A549 (cell line): ENCODE results near the gene R3HDM2. TPM values are rescaled to one million over a fixed set of nuclear protein-coding genes. Genes with fewer than 3 reads are reported as not detected.

Experiments
- ATAC-seq, 2 experiments: fragments of 200-7000 bp in 1 of 2; fragments of >200 bp in 1 of 2; cut with Nextera tagmentation in 1 of 2; cut with Tn5 transposase in 1 of 2; 3 replicates each; pipeline versions ENCODE4 v1.8.0 to v1.9.1; 2018 to 2020; ENCODE audit warnings: mild to moderate bottlenecking in 1 of 2, moderate library complexity in 1 of 2
- CTCF ChIA-PET: fragments of 300-600 bp; sonication (Branson Sonifier 250); formaldehyde crosslinking; extraction: SDS; loops from one replicate; lab custom pipeline; 2021; ENCODE audit warnings: antibody characterized with exemption, inconsistent platforms; lab: Yijun Ruan, JAX
- POLR2A ChIA-PET: fragments of 350-600 bp; formaldehyde crosslinking; extraction: SDS; loops from one replicate; lab custom pipeline; 2021; ENCODE audit warnings: antibody characterized with exemption, inconsistent platforms; lab: Yijun Ruan, JAX
- DNase-seq, 2 experiments: peaks; one replicate each; pipeline versions ENCODE4 v3.0.0 to v3.0.0-alpha.2; 2011 to 2016; ENCODE audit warnings: low read depth in 1 of 2, low spot score in 1 of 2
- FAIRE-seq: peaks from 2 replicates; lab custom pipeline; 2011; peaks lifted over from hg19 to GRCh38; lab: Jason Lieb, UNC
- H3K27ac ChIP-seq, 2 experiments: fragments of >200 bp; sonication (Bioruptor Twin); formaldehyde crosslinking; 3 replicates each; pipeline ENCODE4 v1.5.1; 2016 to 2017
- H3K4me1 ChIP-seq: fragments of >200 bp; sonication (Bioruptor Twin); formaldehyde crosslinking; 3 replicates; pipeline ENCODE4 v1.6.1; 2016
- H3K4me2 ChIP-seq: fragments of >200 bp; sonication (Bioruptor Twin); formaldehyde crosslinking; 3 replicates; pipeline ENCODE4 v1.6.1; 2016
- H3K4me3 ChIP-seq: fragments of >200 bp; sonication (Bioruptor Twin); formaldehyde crosslinking; 3 replicates; pipeline ENCODE4 v1.5.1; 2016
- H3K9me3 ChIP-seq: fragments of >200 bp; sonication (Bioruptor Twin); formaldehyde crosslinking; 3 replicates; pipeline ENCODE4 v1.6.1; 2016
- BHLHE40 ChIP-seq: IDR thresholded peaks from 2 replicates; pipeline ENCODE4 v1.6.1; 2012; ENCODE audit warnings: low read depth, low read length, inconsistent platforms
- CEBPB ChIP-seq, 2 experiments: fragments of >200 bp in 1 of 2; sonication (Bioruptor Twin) in 1 of 2; formaldehyde crosslinking in 1 of 2; IDR thresholded peaks; 2 replicates each; pipeline ENCODE4 v1.6.1; 2012 to 2016
- CHD4 ChIP-seq: fragments of 200-600 bp; sonication (generic); IDR thresholded peaks from 2 replicates; pipeline ENCODE4 v1.6.1; 2016; ENCODE audit warnings: antibody characterized with exemption, mild to moderate bottlenecking, borderline replicate concordance
- ESRRA ChIP-seq: fragments of 150-350 bp; IDR thresholded peaks from 2 replicates; pipeline ENCODE4 v1.6.1; 2014; ENCODE audit warnings: mild to moderate bottlenecking, low read length, borderline replicate concordance
- FOXS1 ChIP-seq: fragments of 250-450 bp; sonication (Bioruptor Pico); IDR thresholded peaks from 2 replicates; pipeline ENCODE4 v1.5.0; 2020; ENCODE audit warnings: mild to moderate bottlenecking, moderate library complexity
- HDAC2 ChIP-seq: fragments of 200-600 bp; sonication (generic); IDR thresholded peaks from 2 replicates; pipeline ENCODE4 v1.6.1; 2016
- HEYL ChIP-seq: fragments of 250-450 bp; sonication (Bioruptor Pico); IDR thresholded peaks from 2 replicates; pipeline ENCODE4 v1.8.0; 2021; ENCODE audit warnings: mild to moderate bottlenecking, moderate library complexity
- HOXA7 ChIP-seq: fragments of 250-450 bp; sonication (Bioruptor Pico); IDR thresholded peaks from 2 replicates; pipeline ENCODE4 v1.5.0; 2020; ENCODE audit warnings: mild to moderate bottlenecking, moderate library complexity
- HOXB13 ChIP-seq: fragments of 250-450 bp; sonication (Bioruptor Pico); IDR thresholded peaks from 2 replicates; pipeline ENCODE4 v1.5.0; 2020; ENCODE audit warnings: low read depth, mild to moderate bottlenecking, moderate library complexity
- HOXB5 ChIP-seq: fragments of 250-450 bp; sonication (Bioruptor Pico); IDR thresholded peaks from 2 replicates; pipeline ENCODE4 v1.5.0; 2020; ENCODE audit warnings: mild to moderate bottlenecking, moderate library complexity
- JUNB ChIP-seq: fragments of >200 bp; sonication (Bioruptor Twin); formaldehyde crosslinking; IDR thresholded peaks from 2 replicates; pipeline ENCODE4 v1.6.1; 2016
- MAFK ChIP-seq: fragments of 450-650 bp; IDR thresholded peaks from 2 replicates; pipeline ENCODE4 v1.6.1; 2014; ENCODE audit not compliant: partially characterized antibody
- MAZ ChIP-seq: fragments of 150-350 bp; IDR thresholded peaks from 2 replicates; pipeline ENCODE4 v1.6.1; 2014; ENCODE audit warnings: antibody characterized with exemption, low read depth, low read length, borderline replicate concordance
- NPAS2 ChIP-seq: fragments of 250-450 bp; sonication (Bioruptor Pico); IDR thresholded peaks from 2 replicates; pipeline ENCODE4 v1.8.0; 2022; ENCODE audit warnings: mild to moderate bottlenecking, moderate library complexity, borderline replicate concordance
- POLR2A ChIP-seq: IDR thresholded peaks from 2 replicates; pipeline ENCODE4 v1.6.1; 2012; ENCODE audit warnings: mild to moderate bottlenecking, low read length
- RARB ChIP-seq: fragments of 250-450 bp; sonication (Bioruptor Pico); IDR thresholded peaks from 2 replicates; pipeline ENCODE4 v1.8.0; 2021; ENCODE audit warnings: mild to moderate bottlenecking, moderate library complexity
- RCOR1 ChIP-seq: fragments of 150-350 bp; IDR thresholded peaks from 2 replicates; pipeline ENCODE4 v1.6.1; 2014; ENCODE audit warnings: antibody characterized with exemption, low read length, low read depth
- RFX5 ChIP-seq: fragments of 450-650 bp; IDR thresholded peaks from 2 replicates; pipeline ENCODE4 v1.7.1; 2014; ENCODE audit warnings: antibody characterized with exemption, mild to moderate bottlenecking, moderate library complexity
- RNF2 ChIP-seq: fragments of 200-600 bp; sonication (generic); IDR thresholded peaks from 2 replicates; pipeline ENCODE4 v1.6.1; 2016; ENCODE audit warnings: low read depth, mild to moderate bottlenecking, antibody characterized with exemption, moderate library complexity, borderline replicate concordance
- TFCP2L1 ChIP-seq: fragments of 250-450 bp; sonication (Bioruptor Pico); IDR thresholded peaks from 2 replicates; pipeline ENCODE4 v1.5.0; 2021; ENCODE audit warnings: mild to moderate bottlenecking
- TP53 ChIP-seq: fragments of 250-450 bp; sonication (Bioruptor Pico); IDR thresholded peaks from 2 replicates; pipeline ENCODE4 v1.5.0; 2021; ENCODE audit warnings: mild to moderate bottlenecking, moderate library complexity
- ZC3H11A ChIP-seq: fragments of 450-650 bp; IDR thresholded peaks from 2 replicates; pipeline ENCODE4 v1.6.1; 2014; ENCODE audit warnings: antibody characterized with exemption, mild to moderate bottlenecking
- ZFP36 ChIP-seq: fragments of 450-650 bp; IDR thresholded peaks from 2 replicates; pipeline ENCODE4 v1.6.1; 2014; ENCODE audit warnings: borderline replicate concordance; ENCODE audit not compliant: partially characterized antibody
- ZNF302 ChIP-seq: fragments of 250-450 bp; sonication (Bioruptor Pico); IDR thresholded peaks from 2 replicates; pipeline ENCODE4 v1.9.0; 2021; ENCODE audit warnings: inconsistent platforms, mild to moderate bottlenecking, moderate library complexity
- ZSCAN20 ChIP-seq: fragments of 250-450 bp; sonication (Bioruptor Pico); IDR thresholded peaks from 2 replicates; pipeline ENCODE4 v1.8.0; 2022; ENCODE audit warnings: mild to moderate bottlenecking, moderate library complexity
- WGBS: methylation state at CpG from one replicate; pipeline ENCODE4 v1.1.6; 2017; ENCODE audit errors: missing lambda C conversion rate; 5-methylcytosine and 5-hydroxymethylcytosine counted together
- polyA plus RNA-seq, 4 experiments: library from polyadenylated mRNA; depleted of rRNA in 3 of 4; stranded (reverse); fragments of >200 nt; fragmentation: RNase III in 1 of 4; extraction: RNeasy Plus Mini Kit Qiagen cat#74134 plus additional on column Dnase treatment in 1 of 4; gene quantifications; 2 replicates in 3 of 4; 3 replicates in 1 of 4; pipeline ENCODE4 v1.2.3, GENCODE V29; 2011 to 2017
- TF ChIP-seq, protein P1 (sequence below): fragments of >200 bp; sonication (Bioruptor Twin); formaldehyde crosslinking; IDR thresholded peaks from 3 replicates; pipeline ENCODE4 v1.5.1; 2016
- TF ChIP-seq, protein P2 (sequence below): fragments of >200 bp; sonication (Bioruptor Twin); formaldehyde crosslinking; IDR thresholded peaks from 2 replicates; pipeline ENCODE4 v1.6.1; 2016
- TF ChIP-seq, protein P3 (sequence below): fragments of 200-600 bp; sonication (generic); IDR thresholded peaks from 2 replicates; pipeline ENCODE4 v1.6.1; 2016; ENCODE audit warnings: antibody characterized with exemption, mild to moderate bottlenecking, moderate library complexity

The R3HDM2 gene
- polyA plus RNA-seq, 2 of the 4 experiments (the other 2 are of a cell fraction), result 14.0 to 30.6 TPM

DNA sequence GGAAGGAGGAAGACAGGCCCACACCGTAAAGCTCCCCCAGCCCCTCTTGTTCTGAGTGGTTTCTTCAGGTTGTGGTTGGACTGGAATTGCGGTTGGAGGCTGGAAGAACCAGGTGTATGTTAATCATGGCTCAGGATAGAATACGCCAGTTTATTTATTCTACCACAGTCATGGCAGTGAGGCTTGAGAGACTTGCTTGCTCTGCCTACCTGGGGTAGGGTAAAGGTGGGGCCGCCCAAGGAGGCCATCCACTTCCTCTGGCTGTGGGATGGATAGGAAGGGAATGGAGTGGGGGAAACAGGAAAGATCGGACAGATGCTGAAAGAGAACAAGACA is 193.3 kb downstream of the R3HDM2 start:
- no peaks in the 10 kb centered on the region for H3K9me3 ChIP-seq
- FAIRE-seq (no peak), DNase-seq (no peak), ATAC-seq (no peak)
- 89% methylated on average over 5 of the region's 5 CpGs for WGBS
- no peak overlapping the region for H3K27ac ChIP-seq
- H3K4me3 ChIP-seq, result no peak overlapping the region
- H3K4me2 ChIP-seq, result no peak overlapping the region
- peaks cover 20% of the 10 kb centered on the region; the same call in 2 of the 3 replicates for H3K4me1 ChIP-seq
- CTCF ChIA-PET, result interaction anchor here (1.2 to 26.5 kb wide), 6 partner anchors 11 to 215 kb away, joined by 3 to 615 read pairs (median 52); partner anchors contain the start of genes INHBE, NXPH4 and SHMT2
- TF ChIP-seq HEYL (CRISPR knock-in tag) (no peak), POLR2A (no peak), MAZ (no peak), ESRRA (no peak), MAFK (no peak), JUNB (no peak), HOXB13 (no peak), HDAC2 (no peak), RNF2 (no peak), RFX5 (no peak), NPAS2 (CRISPR knock-in tag) (no peak), FOXS1 (no peak), ZFP36 (no peak)
- TF ChIP-seq, protein P1, sequence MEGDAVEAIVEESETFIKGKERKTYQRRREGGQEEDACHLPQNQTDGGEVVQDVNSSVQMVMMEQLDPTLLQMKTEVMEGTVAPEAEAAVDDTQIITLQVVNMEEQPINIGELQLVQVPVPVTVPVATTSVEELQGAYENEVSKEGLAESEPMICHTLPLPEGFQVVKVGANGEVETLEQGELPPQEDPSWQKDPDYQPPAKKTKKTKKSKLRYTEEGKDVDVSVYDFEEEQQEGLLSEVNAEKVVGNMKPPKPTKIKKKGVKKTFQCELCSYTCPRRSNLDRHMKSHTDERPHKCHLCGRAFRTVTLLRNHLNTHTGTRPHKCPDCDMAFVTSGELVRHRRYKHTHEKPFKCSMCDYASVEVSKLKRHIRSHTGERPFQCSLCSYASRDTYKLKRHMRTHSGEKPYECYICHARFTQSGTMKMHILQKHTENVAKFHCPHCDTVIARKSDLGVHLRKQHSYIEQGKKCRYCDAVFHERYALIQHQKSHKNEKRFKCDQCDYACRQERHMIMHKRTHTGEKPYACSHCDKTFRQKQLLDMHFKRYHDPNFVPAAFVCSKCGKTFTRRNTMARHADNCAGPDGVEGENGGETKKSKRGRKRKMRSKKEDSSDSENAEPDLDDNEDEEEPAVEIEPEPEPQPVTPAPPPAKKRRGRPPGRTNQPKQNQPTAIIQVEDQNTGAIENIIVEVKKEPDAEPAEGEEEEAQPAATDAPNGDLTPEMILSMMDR, result no peak
- POLR2A ChIA-PET, result no interaction called here

DNA sequence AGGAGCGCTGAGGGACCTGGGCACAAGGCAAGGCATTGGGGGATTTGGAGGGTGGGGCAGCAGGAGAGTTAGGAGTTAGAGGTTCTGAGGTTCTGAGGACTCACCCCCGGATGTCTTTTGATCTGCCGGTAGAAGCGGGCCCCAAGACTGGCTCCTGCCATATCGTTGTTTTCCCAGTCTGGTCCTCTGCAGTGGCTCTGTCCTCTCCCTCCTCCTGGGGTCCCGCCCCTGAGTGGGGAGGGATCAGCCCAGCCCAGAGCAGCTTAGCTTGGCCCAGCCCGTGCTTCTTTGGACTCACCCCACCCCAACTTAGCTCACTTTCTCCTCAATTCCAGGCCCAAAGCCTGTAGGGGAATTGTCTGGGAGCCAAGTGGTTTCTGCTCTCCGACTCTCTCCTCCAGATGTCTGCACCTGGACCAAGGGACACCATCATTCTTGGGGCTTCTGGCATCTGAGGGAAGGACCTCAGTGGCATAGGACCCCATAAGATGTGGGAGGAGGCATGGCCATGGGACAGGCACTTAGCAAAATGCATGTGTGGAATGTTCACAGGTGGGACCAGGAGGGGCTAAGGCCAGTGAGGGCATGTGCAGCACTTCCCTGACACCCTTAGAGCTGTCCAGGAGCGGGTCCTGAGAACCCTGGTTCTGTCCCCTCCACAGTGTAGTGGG is 193.8 kb downstream of the R3HDM2 start:
- TF ChIP-seq CHD4 (no peak), RCOR1 (no peak), ZC3H11A (no peak), RARB (CRISPR knock-in tag) (no peak), ZFP36 (no peak), ZSCAN20 (CRISPR knock-in tag) (no peak), TFCP2L1 (CRISPR knock-in tag) (no peak), CEBPB (IDR thresholded peaks at IDR 0.05) (no peak), RFX5 (no peak), NPAS2 (CRISPR knock-in tag) (no peak), HOXA7 (no peak), ZNF302 (CRISPR knock-in tag) (no peak), BHLHE40 (no peak), ESRRA (no peak), HOXB5 (CRISPR knock-in tag) (no peak), RNF2 (no peak), TP53 (no peak)
- TF ChIP-seq, protein P2, sequence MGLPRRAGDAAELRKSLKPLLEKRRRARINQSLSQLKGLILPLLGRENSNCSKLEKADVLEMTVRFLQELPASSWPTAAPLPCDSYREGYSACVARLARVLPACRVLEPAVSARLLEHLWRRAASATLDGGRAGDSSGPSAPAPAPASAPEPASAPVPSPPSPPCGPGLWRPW, result no peak
- TF ChIP-seq, protein P3, sequence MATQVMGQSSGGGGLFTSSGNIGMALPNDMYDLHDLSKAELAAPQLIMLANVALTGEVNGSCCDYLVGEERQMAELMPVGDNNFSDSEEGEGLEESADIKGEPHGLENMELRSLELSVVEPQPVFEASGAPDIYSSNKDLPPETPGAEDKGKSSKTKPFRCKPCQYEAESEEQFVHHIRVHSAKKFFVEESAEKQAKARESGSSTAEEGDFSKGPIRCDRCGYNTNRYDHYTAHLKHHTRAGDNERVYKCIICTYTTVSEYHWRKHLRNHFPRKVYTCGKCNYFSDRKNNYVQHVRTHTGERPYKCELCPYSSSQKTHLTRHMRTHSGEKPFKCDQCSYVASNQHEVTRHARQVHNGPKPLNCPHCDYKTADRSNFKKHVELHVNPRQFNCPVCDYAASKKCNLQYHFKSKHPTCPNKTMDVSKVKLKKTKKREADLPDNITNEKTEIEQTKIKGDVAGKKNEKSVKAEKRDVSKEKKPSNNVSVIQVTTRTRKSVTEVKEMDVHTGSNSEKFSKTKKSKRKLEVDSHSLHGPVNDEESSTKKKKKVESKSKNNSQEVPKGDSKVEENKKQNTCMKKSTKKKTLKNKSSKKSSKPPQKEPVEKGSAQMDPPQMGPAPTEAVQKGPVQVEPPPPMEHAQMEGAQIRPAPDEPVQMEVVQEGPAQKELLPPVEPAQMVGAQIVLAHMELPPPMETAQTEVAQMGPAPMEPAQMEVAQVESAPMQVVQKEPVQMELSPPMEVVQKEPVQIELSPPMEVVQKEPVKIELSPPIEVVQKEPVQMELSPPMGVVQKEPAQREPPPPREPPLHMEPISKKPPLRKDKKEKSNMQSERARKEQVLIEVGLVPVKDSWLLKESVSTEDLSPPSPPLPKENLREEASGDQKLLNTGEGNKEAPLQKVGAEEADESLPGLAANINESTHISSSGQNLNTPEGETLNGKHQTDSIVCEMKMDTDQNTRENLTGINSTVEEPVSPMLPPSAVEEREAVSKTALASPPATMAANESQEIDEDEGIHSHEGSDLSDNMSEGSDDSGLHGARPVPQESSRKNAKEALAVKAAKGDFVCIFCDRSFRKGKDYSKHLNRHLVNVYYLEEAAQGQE, result no peak
- Histone ChIP-seq H3K4me2 (no peak overlapping the region), H3K4me1 (peaks cover 15% of the 10 kb centered on the region; the same call in 2 of the 3 replicates), H3K4me3 (no peak overlapping the region), H3K27ac (no peak overlapping the region), H3K9me3 (no peaks in the 10 kb centered on the region)
- ATAC-seq (no peak), FAIRE-seq (no peak), DNase-seq (no peak)
- CTCF ChIA-PET, result interaction anchor here (1.2 to 26.5 kb wide), 6 partner anchors 10 to 216 kb away, joined by 3 to 615 read pairs (median 52); partner anchors contain the start of genes INHBE, NXPH4 and SHMT2
- WGBS, result 79% methylated on average over 9 of the region's 9 CpGs
- POLR2A ChIA-PET, result no interaction called here
